NT2/D1 (cell line): Measurements from ENCODE around the gene ULK4.

Experiments
- SUZ12 ChIP-seq: IDR thresholded peaks from 2 replicates; pipeline ENCODE4 v1.6.1; 2011; ENCODE audit not compliant: insufficient read length, insufficient read depth; ENCODE audit errors: extremely low read depth
- YY1 ChIP-seq: IDR thresholded peaks from 2 replicates; pipeline ENCODE4 v1.6.1; 2011; ENCODE audit not compliant: insufficient read length, insufficient read depth

- TF ChIP-seq YY1 (no peak), SUZ12 (no peak)
Measured at GRCh38 chr3:41204369-41204768, 757.5 kb downstream of the ULK4 start.
